Subcutaneous abdominal adipose tissue (tissue), 5 donors: Measurements from ENCODE around the gene PTGDS.

Experiments used
- H3K27ac ChIP-seq: one replicate; pipeline ENCODE4 v1.7.0; 2013; ENCODE audit warnings: low read depth, mild to moderate bottlenecking, inconsistent platforms, low read length, moderate library complexity
- H3K27me3 ChIP-seq, 5 donors: one replicate each; pipeline ENCODE4 v1.7.0; 2013; ENCODE audit warnings: low read length in 5 of 5, inconsistent platforms in 1 of 5; ENCODE audit not compliant: control insufficient read depth in 5 of 5, insufficient read depth in 4 of 5
- H3K36me3 ChIP-seq, 5 donors: one replicate each; pipeline ENCODE4 v1.7.0; 2013; ENCODE audit warnings: low read length in 5 of 5; ENCODE audit not compliant: control insufficient read depth in 5 of 5, insufficient read depth in 5 of 5
- H3K4me1 ChIP-seq, 5 donors: one replicate each; pipeline ENCODE4 v1.7.0; 2013; ENCODE audit warnings: low read length in 5 of 5, mild to moderate bottlenecking in 3 of 5, moderate library complexity in 1 of 5; ENCODE audit not compliant: control insufficient read depth in 5 of 5, insufficient read depth in 5 of 5
- H3K4me3 ChIP-seq, 5 donors: one replicate each; pipeline ENCODE4 v1.7.0; 2013; ENCODE audit warnings: low read length in 5 of 5, low read depth in 1 of 5
- H3K9ac ChIP-seq, 5 donors: one replicate each; pipeline ENCODE4 v1.7.0; 2013; ENCODE audit warnings: low read length in 5 of 5, mild to moderate bottlenecking in 4 of 5, moderate library complexity in 3 of 5
- H3K9me3 ChIP-seq, 5 donors: one replicate each; pipeline ENCODE4 v1.7.0; 2013; ENCODE audit warnings: low read length in 5 of 5; ENCODE audit not compliant: control insufficient read depth in 5 of 5
- donor health status: healthy.
- donor health status: healthy.
- donor health status: healthy.
- donor health status: healthy.
- donor health status: healthy.

PTGDS gene

GRCh38 chr9:136939996-136940525 is 37.2 kb upstream of the PTGDS start:
- no peak overlapping the region for H3K4me3 ChIP-seq
- peaks cover 0 to 47% (median 39%) of the 10 kb centered on the region in 5 donors for H3K36me3 ChIP-seq
- peak overlapping the region; percentile 30 for H3K27ac ChIP-seq
- peaks cover 5 to 69% (median 46%) of the 10 kb centered on the region in 5 donors for H3K4me1 ChIP-seq
- H3K9ac ChIP-seq, result no peak overlapping the region
- peaks cover 0 to 3% (median 0%) of the 10 kb centered on the region in 5 donors for H3K9me3 ChIP-seq
- H3K27me3 ChIP-seq, result no peaks in the 10 kb centered on the region

GRCh38 chr9:136940526-136941230 is 36.6 kb upstream of the PTGDS start:
- Histone ChIP-seq H3K36me3 (peaks cover 0 to 47% (median 39%) of the 10 kb centered on the region in 5 donors), H3K4me3 (no peak overlapping the region), H3K27ac (peak overlapping the region; percentile 30), H3K4me1 (peaks cover 5 to 70% (median 46%) of the 10 kb centered on the region in 5 donors), H3K9ac (no peak overlapping the region), H3K27me3 (no peaks in the 10 kb centered on the region), H3K9me3 (peaks cover 0 to 3% (median 0%) of the 10 kb centered on the region in 5 donors)

- peaks cover 0 to 47% (median 39%) of the 10 kb centered on the region in 5 donors for H3K36me3 ChIP-seq
These were observed 35.8 kb upstream of the PTGDS start for GRCh38 chr9:136941231-136942111.

GRCh38 chr9:136942112-136942880 is 35.0 kb upstream of the PTGDS start:
- Histone ChIP-seq H3K4me3 (no peak overlapping the region), H3K27me3 (no peaks in the 10 kb centered on the region), H3K27ac (no peak overlapping the region), H3K4me1 (peaks cover 5 to 75% (median 46%) of the 10 kb centered on the region in 5 donors), H3K9ac (no peak overlapping the region), H3K9me3 (peaks cover 0 to 2% (median 0%) of the 10 kb centered on the region in 5 donors), H3K36me3 (peaks cover 0 to 47% (median 39%) of the 10 kb centered on the region in 5 donors)

More at GRCh38 chr9:136941231-136942111, 35.8 kb upstream of the PTGDS start:
- no peak overlapping the region for H3K27ac ChIP-seq
- no peak overlapping the region for H3K4me3 ChIP-seq
- H3K9me3 ChIP-seq, result peaks cover 0 to 3% (median 0%) of the 10 kb centered on the region in 5 donors
- H3K27me3 ChIP-seq, result no peaks in the 10 kb centered on the region
- H3K4me1 ChIP-seq, result peaks cover 5 to 70% (median 46%) of the 10 kb centered on the region in 5 donors
- no peak overlapping the region for H3K9ac ChIP-seq

GRCh38 chr9:136942881-136943230 is 34.4 kb upstream of the PTGDS start:
- H3K36me3 ChIP-seq, result peaks cover 0 to 45% (median 39%) of the 10 kb centered on the region in 5 donors
- H3K9me3 ChIP-seq, result no peaks in the 10 kb centered on the region
- H3K4me3 ChIP-seq, result peak overlapping the region in 2 of 5 donors; percentile 73 to 84
- no peaks in the 10 kb centered on the region for H3K27me3 ChIP-seq
- H3K27ac ChIP-seq, result no peak overlapping the region
- no peak overlapping the region for H3K9ac ChIP-seq
- peaks cover 5 to 75% (median 44%) of the 10 kb centered on the region in 5 donors for H3K4me1 ChIP-seq

GRCh38 chr9:136943291-136944211 is 33.8 kb upstream of the PTGDS start:
- no peaks in the 10 kb centered on the region for H3K27me3 ChIP-seq
- peaks cover 5 to 73% (median 40%) of the 10 kb centered on the region in 5 donors for H3K4me1 ChIP-seq
- H3K4me3 ChIP-seq, result peak overlapping the region; percentile 35 to 87 (median 77)
- H3K9ac ChIP-seq, result peak overlapping the region; percentile 56 to 87 (median 79)
- no peaks in the 10 kb centered on the region for H3K9me3 ChIP-seq
- H3K27ac ChIP-seq, result peak overlapping the region; percentile 77
- peaks cover 0 to 43% (median 39%) of the 10 kb centered on the region in 5 donors for H3K36me3 ChIP-seq

- Histone ChIP-seq H3K4me1 (peaks cover 5 to 68% (median 37%) of the 10 kb centered on the region in 5 donors), H3K9ac (peak overlapping the region in 4 of 5 donors; percentile 69 to 87 (median 82)), H3K9me3 (no peaks in the 10 kb centered on the region), H3K4me3 (peak overlapping the region in 4 of 5 donors; percentile 73 to 87 (median 80)), H3K27me3 (no peaks in the 10 kb centered on the region), H3K36me3 (peaks cover 0 to 41% (median 37%) of the 10 kb centered on the region in 5 donors), H3K27ac (peak overlapping the region; percentile 77)
These were observed 33.1 kb upstream of the PTGDS start for GRCh38 chr9:136944212-136944518.

- Histone ChIP-seq H3K4me1 (peaks cover 5 to 67% (median 35%) of the 10 kb centered on the region in 5 donors), H3K9ac (peak within 1 kb of the TSS; percentile 56 to 87 (median 79)), H3K36me3 (peaks cover 0 to 35% (median 33%) of the 10 kb centered on the region in 5 donors), H3K27ac (peak within 1 kb of the TSS; percentile 77), H3K9me3 (no peaks in the 10 kb centered on the region), H3K4me3 (peak within 1 kb of the TSS; percentile 35 to 87 (median 77)), H3K27me3 (no peaks in the 10 kb centered on the region)
These were observed 32.6 kb upstream of the PTGDS start, which contains the start of the genes C8G and FBXW5 for GRCh38 chr9:136944519-136945332. Gene C8G, plus strand, starts transcription at chr9:136945243. Its CDS starts 78 bp downstream, at chr9:136945321. Gene FBXW5, minus strand, starts transcription at chr9:136944738. Its CDS starts 655 bp downstream, at chr9:136944083.
